Testis (tissue), 2 donors: ENCODE data around the gene MRGPRD.

Experiments used
- POLR2A ChIP-seq: fragments of 450-650 bp; IDR thresholded peaks from one replicate; pipeline ENCODE4 v1.6.1; 2017; ENCODE audit warnings: antibody characterized with exemption, mild to moderate bottlenecking, moderate library complexity
- TF ChIP-seq, protein P1 (sequence below), 3 experiments: fragments of 450-650 bp in 2 of 3; fragments of 200-600 bp in 1 of 3; sonication (generic) in 1 of 3; IDR thresholded peaks; one replicate each; pipeline ENCODE4 v1.5.1; 2016 to 2019; ENCODE audit warnings: antibody characterized with exemption in 3 of 3, mild to moderate bottlenecking in 2 of 3, moderate library complexity in 1 of 3

DNA sequence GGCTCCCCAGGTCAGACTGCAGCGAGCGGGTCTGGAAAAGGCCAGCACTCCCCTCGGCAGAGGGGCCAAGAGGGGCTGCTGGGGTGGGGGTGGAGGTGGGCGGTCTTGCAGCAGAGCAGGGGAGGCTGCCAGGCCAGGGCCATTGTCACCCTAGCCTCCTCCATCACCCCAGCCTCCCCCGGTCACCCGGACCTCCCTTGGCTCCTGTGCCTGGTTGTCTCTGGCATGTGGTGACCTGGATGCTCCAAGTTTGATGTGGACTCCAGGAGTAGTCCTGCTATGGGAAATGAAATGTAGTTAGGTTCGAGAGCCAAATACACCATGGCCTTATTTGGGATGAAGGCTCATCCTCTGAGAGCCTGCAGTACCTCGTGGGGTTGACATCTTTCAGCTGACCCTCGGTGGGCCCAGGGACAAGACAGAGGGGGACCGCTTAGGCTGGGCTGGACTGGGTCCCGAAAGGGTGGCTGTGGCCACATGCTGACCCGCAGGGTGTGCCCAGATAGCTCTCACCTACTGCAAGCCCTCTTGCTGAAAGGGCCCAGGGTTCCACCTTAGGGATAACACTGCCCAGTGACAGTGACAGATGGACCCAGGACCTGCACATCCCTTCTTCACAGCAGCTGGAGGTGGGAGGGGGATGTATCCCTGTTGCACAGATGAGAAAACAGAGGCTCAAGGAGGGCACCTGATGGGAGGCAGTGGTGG, 24.1 kb downstream of the MRGPRD start:
- no peak for TF ChIP-seq POLR2A
- TF ChIP-seq, protein P1, sequence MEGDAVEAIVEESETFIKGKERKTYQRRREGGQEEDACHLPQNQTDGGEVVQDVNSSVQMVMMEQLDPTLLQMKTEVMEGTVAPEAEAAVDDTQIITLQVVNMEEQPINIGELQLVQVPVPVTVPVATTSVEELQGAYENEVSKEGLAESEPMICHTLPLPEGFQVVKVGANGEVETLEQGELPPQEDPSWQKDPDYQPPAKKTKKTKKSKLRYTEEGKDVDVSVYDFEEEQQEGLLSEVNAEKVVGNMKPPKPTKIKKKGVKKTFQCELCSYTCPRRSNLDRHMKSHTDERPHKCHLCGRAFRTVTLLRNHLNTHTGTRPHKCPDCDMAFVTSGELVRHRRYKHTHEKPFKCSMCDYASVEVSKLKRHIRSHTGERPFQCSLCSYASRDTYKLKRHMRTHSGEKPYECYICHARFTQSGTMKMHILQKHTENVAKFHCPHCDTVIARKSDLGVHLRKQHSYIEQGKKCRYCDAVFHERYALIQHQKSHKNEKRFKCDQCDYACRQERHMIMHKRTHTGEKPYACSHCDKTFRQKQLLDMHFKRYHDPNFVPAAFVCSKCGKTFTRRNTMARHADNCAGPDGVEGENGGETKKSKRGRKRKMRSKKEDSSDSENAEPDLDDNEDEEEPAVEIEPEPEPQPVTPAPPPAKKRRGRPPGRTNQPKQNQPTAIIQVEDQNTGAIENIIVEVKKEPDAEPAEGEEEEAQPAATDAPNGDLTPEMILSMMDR (IDR thresholded peaks at IDR 0.05): no peak
